Inferior parietal cortex (tissue), 1 donor: ENCODE results near the gene PEMT.
A peak's percentile ranks its signal among the peaks of the same experiment; 100 is the strongest.

Experiments
- DNase-seq: peaks from one replicate; pipeline ENCODE4 v3.0.0-alpha.2; 2016; ENCODE audit errors: extremely low spot score

Gene PEMT

DNA sequence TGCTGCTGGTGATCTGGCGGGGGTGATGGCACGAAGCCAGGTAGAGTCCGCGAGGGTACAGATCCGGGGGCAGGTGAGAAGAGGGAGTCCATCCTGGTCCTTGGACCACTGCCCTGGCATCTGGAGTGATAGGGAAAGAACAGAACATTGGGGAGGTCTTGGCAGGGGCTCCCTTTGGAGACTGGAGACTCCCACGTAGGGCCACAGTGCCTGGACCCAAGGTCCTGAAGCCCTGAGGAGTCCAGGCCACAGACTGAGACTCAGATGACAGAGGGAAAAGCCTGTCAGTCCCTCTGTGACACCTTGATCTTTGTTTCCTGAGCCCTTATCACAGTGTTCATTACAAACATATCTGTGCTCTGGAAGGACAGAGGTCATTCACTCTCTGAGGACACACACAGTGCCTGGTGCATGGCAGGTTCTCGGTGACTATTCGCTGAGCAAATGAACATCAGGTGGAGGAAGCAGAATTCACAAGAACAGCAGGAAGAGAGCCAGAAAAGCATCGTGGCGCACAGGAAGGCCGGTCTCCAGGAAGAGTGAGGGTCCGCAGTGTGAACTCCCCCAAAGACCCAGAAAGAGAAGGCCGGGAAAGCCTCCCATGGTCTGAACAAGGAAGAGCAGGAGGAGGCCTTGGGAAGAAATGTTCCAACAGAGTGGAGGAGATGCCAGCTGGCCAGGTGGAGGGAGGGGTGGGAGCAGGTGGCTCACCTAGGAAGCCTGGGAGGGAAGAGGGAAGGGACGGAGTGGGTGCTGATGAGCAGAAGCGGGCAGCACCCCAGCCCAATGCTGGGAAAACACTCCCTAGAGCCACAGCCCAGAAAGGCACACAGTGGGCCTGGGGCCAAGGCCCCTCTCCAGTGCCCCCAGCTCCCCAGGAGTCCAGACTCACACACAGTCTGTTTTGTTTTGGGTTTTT lies 20.5 kb downstream of the PEMT start:
- DNase-seq = no peak

DNA sequence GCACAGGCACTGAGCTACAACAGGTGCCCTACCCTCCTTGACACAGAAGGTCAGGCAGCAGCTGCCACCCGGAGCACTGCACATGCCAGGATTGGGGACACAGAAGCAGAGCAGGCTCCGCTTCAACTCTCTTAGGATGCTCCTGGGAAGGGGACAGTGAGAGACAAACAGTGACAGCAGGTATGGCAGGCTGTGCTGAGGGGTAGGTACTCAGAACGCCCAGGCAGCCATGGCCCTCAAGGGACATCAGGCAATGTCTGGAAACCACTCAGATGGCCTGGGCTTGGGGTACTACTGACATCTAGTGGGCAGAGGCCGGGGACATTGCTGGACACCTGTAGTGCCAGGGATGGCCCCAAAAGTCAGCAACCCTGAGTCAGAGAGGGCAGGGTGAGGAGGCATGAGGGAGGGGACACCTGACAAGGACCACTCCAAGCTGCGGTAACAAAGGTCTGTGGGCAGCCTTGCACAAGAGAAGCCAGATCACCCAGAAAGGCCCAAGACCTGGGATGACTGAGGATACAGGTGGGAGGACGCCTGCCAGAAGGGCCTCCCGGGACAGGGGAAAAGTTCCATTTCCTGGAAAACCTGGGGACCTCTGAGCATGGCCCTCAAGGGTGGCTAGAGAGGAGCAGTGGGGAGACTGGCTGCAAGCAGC lies 21.2 kb downstream of the PEMT start:
- peak; percentile 36 for DNase-seq

DNA sequence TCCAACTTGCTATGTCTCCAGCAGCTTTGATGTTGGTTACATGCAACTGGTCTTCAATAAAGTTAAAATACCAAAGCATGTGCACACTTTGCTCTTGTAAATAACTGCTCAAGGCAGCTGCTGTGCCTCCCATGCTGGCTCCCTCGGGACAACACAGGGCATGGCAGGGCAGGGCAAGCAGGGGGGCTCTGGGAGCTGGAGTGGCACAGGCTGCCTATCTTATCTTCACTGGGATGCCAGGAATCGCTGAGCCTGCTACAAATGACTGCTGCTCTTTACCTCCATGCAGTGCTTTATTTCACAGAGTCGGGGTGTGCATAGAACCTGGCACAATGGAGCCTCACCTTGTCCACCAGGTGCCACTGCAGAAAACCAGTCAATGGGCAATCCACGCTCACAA lies 21.8 kb downstream of the PEMT start:
- no peak for DNase-seq

DNA sequence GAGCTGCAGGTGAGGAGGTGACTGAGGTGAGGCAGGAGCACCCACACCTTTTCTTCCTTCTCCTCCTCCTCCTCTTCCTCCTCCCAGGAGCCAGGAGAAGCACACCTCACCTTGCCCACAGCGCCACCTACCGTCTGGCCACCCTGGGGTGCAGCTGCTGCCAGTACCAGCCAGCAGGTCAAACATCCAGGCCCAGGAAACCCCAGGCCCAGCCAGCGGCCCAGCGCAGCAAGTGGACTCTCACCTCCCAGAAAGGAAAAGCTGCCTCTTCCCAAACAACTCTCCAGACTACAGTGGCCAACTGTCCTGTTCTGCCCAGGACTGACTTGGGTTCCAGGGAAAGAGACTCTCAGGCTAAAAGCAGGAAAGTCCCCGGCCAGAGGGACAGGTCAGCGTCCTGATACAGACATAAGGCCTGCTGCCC lies 22.7 kb downstream of the PEMT start:
- DNase-seq = peak; percentile 29

DNA sequence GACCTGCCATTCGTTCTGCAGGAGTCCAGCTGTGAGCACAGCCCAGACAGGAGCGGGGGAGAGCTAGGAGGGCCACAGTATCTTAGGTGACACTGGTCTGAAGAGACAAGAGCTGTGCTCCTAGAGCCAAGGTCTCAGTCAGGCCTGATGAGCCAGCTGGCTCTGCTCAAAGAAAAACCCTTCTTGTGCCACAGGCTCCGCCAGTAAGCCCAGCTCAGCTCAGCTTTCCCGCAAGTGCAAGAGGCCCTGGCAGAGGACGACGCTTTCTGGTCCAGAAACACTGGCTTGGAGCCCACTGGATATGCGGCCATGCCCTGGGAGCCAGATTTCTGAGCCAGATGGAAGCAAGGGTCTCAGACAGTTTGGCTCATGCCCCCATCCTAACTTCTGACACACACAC lies 23.9 kb downstream of the PEMT start:
- peak; percentile 42 for DNase-seq

DNA sequence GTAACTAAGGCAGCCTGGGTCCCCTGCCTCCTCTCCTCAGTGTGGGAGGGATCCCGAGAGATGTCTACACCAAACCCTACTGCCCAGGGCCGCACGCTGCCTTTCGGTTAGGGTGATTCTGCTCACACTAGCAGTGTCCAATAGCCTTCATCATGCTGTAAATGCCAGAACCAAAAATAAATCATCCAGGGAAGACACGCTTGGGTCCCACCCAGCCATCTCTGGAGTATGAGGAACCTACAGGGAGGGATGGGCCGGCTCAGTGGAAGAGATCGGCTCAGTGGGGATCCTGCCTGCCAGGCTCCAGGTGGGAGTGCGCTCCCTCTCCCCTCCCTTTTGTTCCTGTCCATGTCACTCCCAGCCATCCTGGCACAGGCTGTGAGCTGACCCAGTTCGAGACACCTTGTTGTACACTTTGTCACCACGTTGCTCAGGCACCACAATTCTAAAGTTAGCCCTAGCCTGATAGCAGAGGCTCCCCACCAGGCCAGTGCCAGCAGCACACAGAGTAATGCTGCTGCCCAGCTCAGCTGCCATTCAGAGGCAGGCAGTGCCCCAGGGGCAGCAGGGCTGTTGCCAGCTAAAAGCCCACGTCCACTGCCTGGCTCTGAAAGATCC lies 24.5 kb downstream of the PEMT start:
- no peak for DNase-seq

DNA sequence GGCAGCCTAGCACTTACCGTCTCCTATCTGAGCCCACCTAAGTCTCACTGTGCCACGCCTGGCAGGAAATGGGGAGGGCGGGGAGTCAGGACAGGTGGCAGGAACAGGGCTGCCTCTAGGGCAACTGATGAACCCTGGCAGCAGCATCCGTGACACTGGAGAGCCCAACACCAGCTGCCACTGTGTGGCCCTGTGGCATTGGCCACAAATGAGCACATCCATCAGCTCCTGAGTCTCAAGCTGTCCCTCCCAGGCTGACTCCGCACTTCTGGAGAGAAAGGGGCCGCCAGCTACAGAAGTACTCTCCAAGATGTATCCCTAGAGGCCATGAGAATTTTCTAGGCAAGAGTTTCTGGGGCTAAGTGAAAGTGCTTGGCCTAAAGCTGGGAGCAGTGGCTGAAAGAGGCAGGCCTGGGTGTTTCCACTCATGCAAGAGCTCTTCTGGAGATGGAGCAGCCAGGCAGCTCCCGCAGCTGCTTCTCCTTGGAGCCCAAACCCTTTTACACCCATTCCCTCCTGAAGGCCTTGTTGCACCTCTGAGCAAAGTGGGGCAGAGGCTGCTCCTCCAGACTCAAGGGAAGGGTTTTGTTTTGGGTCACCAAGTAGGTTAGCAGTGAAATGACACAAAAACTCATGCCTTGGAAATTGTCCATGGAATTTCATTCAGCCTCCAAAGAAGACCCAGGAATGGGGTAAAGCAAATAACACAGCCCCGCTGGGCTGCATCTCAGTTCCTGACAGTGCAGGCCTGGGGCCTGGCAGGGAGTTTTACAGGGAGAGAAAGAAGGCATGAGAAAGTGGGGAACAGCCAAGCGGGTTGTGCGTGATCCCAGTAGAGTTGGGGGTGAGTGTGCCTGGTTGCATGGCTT lies 25.8 kb downstream of the PEMT start:
- no peak for DNase-seq

DNA sequence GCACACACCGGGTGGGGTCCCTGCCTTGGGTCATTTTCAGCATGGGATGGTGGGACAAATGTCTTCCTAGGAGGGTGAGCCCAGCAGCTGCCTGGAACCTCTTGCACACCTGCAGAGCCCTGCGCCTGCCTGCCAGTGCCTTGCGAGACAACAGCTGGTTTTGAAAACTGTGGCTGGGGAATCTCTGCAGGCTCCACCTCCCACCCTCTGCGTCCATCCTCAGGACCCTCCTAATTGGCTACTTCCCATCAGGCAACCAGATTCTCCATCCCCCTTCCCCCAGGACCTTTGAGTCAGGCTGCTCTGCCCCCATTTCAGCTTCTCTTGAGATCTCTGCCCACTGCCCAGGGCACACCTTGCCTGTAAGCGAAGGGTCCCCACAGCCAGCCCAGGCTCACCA lies 26.6 kb downstream of the PEMT start:
- no peak for DNase-seq

DNA sequence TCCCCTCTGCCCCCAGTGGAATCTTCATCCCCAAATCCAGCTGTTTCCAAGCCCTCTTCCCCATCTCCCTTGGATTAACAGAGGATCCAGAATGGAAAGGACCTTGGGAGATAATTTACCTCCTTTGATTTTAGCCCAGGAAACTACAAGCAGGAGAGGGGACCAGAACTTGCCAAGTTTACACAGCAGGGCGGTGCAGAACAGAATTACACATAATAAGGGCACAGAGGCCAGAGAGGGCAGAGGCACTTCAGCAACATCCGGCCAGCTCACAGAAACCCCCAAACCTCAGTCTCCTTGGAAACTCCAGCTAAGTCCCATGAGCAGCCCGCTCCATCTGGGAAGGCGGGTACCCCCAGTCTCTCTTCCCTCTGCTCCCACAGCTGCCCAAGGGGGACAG lies 27.2 kb downstream of the PEMT start:
- DNase-seq = no peak

DNA sequence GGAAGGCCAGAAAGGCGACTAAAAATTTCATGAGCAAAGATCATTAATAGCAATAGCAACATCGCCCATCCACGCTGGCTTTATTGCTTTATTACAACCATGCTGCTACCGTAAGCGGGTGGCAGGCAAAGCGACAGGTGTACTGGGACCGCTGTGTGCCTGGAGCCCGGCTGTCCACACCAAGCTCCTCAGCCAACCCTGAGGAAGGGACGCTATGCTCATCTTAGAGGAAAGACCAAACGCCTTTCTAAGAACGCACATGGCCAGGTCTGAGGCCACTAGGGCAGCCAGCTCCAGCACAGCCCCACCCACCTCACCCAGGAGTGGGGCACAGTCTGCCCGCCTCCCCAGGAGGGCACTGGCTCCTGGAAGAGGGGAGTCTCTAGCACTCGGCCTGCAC lies 28.0 kb downstream of the PEMT start:
- no peak for DNase-seq

DNA sequence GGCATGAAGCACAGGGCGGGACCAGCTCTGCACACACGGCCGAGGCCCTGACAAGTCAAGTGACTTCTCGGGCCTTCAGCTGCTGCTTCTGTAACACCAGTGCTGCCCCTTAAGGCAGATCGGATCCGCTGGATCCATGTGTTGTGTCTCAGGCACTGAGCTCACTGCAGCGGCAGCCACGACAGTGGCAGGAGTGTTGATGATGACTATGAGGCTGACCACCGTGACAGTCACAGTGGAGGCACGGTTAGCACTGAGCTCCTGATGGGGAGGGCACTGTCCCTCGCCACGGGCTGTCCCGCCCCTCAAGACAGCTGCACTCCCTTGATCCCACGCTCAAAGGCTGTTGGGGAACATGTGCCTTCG lies 29.4 kb downstream of the PEMT start:
- no peak for DNase-seq

DNA sequence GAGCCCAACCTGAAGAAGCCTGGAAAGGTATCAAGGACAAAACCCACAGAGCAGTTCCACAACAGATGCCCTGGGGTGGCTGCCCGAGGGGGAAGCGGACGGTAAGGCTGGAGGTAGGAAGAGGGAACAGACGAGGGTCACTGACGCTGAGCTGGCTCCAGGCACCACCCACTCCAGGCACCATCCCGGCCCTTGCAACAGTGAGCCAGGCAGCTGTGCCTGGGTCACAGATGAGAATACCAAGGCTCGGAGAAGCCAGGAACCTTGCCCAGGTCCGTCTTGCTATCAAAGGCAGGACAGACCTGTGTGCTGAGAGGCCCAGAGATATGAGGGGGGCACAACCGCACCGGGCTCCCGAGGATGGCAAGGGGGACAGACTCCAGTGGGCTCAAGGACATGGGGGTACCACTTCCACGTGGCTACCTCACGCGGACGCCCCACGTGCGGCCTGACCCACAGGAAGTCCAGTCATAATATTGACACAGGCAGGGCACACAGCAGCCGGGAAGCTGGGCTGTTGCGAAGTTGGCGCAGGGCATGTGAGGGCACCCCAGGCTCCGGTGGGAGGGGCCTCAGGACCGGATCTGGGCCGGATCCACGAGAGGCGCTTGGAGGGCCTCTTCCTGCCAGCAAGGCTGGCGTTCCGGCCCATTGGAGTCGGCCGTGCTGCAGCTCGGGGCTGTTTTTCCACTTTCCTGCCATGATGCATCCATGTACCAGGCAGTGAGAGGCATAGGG lies 29.9 kb downstream of the PEMT start:
- no peak for DNase-seq

DNA sequence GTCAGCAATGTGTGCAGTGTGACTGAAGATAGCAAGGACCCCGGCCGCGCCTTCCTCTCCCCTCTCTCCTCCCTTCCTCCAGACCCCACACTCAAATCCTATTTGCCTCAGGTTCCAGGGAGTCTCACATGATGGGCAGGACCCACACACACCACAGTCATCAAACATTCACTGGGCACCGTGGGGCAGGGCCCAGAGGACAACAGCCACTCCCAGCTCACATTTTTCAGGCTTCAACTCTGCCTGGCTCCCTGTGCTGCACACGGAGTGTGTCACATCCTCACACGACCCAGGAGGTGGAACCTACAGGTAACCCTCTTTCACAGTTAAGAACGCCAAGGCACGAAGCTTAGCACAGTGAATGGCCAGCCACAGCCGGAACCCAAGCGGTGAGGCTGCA lies 30.5 kb downstream of the PEMT start:
- no peak for DNase-seq

DNA sequence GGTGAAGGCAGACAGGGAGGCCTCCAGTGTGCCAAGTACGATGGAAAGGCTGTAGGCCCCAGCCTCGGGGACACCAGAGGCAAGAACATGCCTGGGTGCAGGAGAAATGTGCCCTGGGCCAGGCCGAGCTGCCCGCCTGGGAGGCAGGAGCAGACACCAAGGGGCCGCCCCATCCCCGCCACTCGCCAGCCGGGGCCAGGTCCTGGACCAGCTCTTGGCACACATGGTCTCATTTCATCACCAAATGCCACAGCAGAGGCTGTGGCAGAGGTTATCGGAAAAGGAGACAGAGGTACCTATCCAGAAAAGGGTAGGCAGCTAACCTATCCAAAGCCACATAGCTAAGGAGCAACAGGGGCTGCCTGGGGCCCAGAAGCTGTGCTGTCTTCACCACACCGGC lies 31.3 kb downstream of the PEMT start:
- no peak for DNase-seq

DNA sequence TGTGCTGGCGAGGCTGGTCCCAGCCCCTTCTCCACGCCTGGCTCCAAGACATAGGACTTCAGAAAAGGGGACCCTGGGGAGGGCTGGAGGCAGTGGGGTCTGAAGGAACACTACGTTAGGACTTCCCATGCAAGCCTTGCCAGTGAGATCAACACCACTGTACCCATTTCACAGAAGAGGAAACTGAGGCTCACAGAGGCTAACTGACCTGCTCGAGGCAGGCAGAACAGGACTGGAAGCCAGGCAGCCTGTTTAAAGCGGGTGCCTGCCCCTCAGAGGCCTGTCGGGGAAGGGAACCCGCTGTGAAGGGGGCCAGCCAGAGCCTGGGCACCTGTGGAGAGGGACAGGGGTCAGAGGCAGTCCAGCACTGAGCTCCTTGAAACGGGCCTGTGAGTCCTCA lies 32.3 kb downstream of the PEMT start:
- no peak for DNase-seq

DNA sequence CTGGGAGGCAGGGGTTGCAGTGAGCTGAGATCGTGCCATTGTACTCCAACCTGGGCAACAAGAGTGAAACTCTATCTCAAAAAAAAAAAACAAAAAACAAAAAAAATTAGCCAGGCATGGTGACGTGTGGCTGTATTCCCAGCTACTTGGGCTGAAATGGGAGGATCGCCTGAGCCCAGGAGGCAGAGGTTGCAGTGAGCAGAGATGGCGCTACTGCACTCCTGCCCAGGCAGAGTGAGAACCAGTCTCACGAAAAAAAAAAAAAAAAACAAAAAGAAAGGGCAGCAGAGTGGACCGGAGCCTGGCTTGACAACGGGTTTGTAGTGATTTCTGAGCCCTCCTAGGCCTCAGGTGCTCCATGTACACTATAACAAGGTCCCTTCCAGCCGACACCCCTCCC lies 33.1 kb downstream of the PEMT start:
- no peak for DNase-seq

DNA sequence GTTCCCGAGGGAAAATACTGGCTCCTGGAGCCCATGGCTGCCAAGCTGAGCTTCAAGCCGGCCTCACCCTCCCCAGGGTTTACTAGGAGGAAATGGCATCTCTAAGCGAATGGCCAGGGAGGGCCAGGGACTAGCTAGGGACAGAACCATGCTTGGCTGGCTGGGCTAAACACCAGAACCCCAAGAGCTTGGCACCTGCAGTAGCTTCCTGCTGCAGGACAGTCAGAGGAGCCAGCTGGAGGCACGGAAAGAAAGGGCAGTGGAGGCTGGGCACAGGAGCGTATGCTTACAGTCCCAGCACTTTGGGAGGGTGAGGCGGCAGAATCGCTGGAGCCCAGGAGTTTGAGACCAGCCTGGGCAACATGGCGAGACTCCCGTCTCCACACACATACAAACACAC lies 33.7 kb downstream of the PEMT start:
- DNase-seq = no peak

DNA sequence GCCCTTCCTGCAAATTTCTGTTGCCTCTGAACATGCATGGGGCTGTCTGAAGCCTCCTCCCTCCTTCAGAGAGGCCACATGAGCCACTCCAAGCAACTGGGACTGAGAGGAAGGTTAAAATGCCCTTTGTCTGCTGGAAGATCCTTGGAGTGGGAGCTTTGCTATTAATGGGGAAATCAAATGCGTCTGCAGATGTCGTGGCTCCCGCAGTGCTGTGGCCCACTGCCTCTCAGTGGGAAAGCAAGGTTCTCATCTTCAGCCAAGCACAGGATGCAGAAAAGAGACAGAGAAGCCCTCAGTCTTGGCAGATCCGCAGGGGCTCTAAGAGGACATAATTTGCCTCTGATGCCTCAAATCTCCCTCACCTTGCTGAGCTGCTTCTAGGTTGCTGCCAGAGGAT lies 34.8 kb downstream of the PEMT start:
- DNase-seq = no peak

DNA sequence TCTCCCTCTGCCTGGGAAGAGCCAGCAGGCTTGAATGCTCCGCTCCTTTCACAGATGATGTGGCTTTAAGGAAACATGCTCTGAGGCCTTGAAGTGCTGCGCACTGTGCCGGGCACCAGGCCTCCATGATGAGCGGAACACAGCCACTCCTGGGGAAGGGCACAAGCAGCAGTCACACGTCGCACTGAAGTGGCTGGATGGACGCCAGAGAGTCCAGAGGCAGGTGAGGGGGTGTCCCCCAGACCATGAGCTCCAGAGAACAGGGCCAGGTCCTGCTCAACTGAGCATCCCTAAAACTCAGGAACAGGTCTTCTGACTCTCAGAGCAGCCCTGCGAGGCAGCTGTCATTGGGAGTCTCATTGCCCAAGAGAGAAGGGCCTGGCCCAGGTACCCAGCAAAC lies 35.6 kb downstream of the PEMT start:
- no peak for DNase-seq

DNA sequence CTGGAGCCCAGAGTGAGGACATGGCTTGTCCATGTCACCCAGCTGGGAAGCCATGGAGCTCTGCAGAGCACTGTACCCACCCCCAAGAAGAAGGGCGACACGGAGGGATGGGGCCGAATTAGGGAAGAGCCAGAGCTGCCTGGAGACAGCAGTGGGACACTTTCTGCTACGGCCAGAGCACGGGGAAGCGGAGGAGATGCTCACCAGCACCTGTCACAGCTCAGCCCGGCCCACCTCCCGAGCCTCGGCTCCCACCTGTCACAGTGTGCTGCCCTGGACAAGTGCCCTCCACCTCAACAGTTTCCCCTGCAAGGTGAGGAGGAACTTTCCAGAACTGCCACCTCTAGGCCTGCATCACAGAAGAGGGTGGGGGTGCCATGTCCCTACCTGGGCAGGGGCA lies 36.4 kb downstream of the PEMT start:
- no peak for DNase-seq

DNA sequence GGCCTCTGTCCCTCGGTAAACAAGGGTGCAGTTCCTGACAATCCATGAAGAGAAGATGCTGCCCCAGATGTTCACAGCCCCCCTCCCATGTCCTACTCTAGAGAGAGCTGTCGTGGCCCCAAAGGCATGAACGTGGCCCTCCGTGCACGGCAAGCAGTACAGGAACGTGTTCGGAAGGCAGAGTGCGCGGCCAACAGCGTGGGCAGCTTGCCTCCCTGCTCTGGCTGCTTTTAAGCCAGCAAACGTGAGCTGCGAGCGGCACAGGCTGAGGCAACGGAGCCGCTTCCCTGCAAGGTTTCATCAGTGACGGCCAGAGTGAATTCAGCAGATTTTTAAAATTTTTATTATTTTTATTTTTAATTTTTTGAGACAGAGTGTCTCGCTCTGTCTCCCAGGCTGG lies 37.2 kb downstream of the PEMT start:
- DNase-seq = no peak
